HG03095 (cell line): ENCODE measurements around the gene CILP2.

Source experiments
- ATAC-seq: cut with Tn5 transposase; IDR thresholded peaks from one replicate; pipeline ENCODE4 v1.9.1; 2021; ENCODE audit warnings: moderate library complexity; ENCODE audit not compliant: unreplicated experiment

The CILP2 gene

GRCh38 chr19:19505669-19506326, 32.3 kb upstream of the CILP2 start:
- no peak for ATAC-seq

GRCh38 chr19:19506592-19506991, 31.5 kb upstream of the CILP2 start:
- no peak for ATAC-seq

- no peak for ATAC-seq
Observed at GRCh38 chr19:19507354-19507753, 30.7 kb upstream of the CILP2 start.

GRCh38 chr19:19508217-19508616, 29.8 kb upstream of the CILP2 start:
- ATAC-seq = no peak

- no peak for ATAC-seq
Observed at GRCh38 chr19:19510432-19510831, 27.6 kb upstream of the CILP2 start.

- no peak for ATAC-seq
Observed at GRCh38 chr19:19513682-19514081, 24.4 kb upstream of the CILP2 start.

GRCh38 chr19:19514215-19514657, 23.8 kb upstream of the CILP2 start:
- no peak for ATAC-seq

GRCh38 chr19:19514881-19515641, 23.0 kb upstream of the CILP2 start, which contains the start of gene TSSK6:
Gene TSSK6, minus strand, starts transcription at chr19:19515548. Its CDS starts 121 bp downstream, at chr19:19515427.
- no peak for ATAC-seq

- peak; percentile 69 for ATAC-seq
Observed at GRCh38 chr19:19515642-19516519, 22.2 kb upstream of the CILP2 start, which contains the start of gene NDUFA13. Gene NDUFA13, plus strand, starts transcription at chr19:19516225. Its CDS starts 14 bp downstream, at chr19:19516239.

- ATAC-seq = no peak
Observed at GRCh38 chr19:19517235-19517619, 20.8 kb upstream of the CILP2 start.

- no peak for ATAC-seq
Observed at GRCh38 chr19:19520989-19521388, 17.1 kb upstream of the CILP2 start.

- ATAC-seq = no peak
Observed at GRCh38 chr19:19523177-19523576, 14.9 kb upstream of the CILP2 start.

- no peak for ATAC-seq
Observed at GRCh38 chr19:19524053-19524452, 14.0 kb upstream of the CILP2 start.

- no peak for ATAC-seq
Observed at GRCh38 chr19:19525611-19526380, 12.3 kb upstream of the CILP2 start.

- no peak for ATAC-seq
Observed at GRCh38 chr19:19526581-19527370, 11.3 kb upstream of the CILP2 start.

- no peak for ATAC-seq
Observed at GRCh38 chr19:19527371-19527656, 10.8 kb upstream of the CILP2 start.

GRCh38 chr19:19527674-19528625, 10.1 kb upstream of the CILP2 start:
- ATAC-seq = no peak

- no peak for ATAC-seq
Observed at GRCh38 chr19:19528721-19529490, 9.2 kb upstream of the CILP2 start, which contains the start of gene YJEFN3. Gene YJEFN3, plus strand, starts transcription at chr19:19528911. Its CDS starts 22 bp downstream, at chr19:19528933.
